H1 (cell line): Measurements from ENCODE around the gene NOS2. TPM values are rescaled to one million over a fixed set of nuclear protein-coding genes. Genes with fewer than 3 reads are reported as not detected.
"Not testable (repeated sequence)": the region's sequence is repeated elsewhere in the genome, so short reads cannot be mapped to it uniquely, and the experiment has no call there.

Source experiments
- CTCF ChIA-PET: fragments of 300-600 bp; sonication (Branson Sonifier 250); formaldehyde crosslinking; loops from one replicate; lab custom pipeline; 2021; ENCODE audit not compliant: partially characterized antibody; lab: Charles Lee
- POLR2A ChIA-PET: fragments of 300-600 bp; sonication (Branson Sonifier 250); formaldehyde crosslinking; loops from one replicate; lab custom pipeline; 2021; ENCODE audit warnings: inconsistent platforms; ENCODE audit not compliant: partially characterized antibody; lab: Charles Lee
- DNase-seq, 2 experiments: peaks; one replicate each; pipeline versions ENCODE4 v3.0.0 to v3.0.0-alpha.2; 2010 to 2022; ENCODE audit warnings: low spot score in 2 of 2, low read depth in 1 of 2, mixed read lengths in 1 of 2
- FAIRE-seq: peaks from 2 replicates; lab custom pipeline; 2011; peaks lifted over from hg19 to GRCh38; lab: Jason Lieb, UNC
- H2AFZ ChIP-seq: 2 replicates; pipeline ENCODE4 v1.8.1; 2012; ENCODE audit warnings: low read length, inconsistent platforms
- H2AK5ac ChIP-seq: 2 replicates; pipeline ENCODE4 v1.6.1; 2013; ENCODE audit warnings: low read depth, low read length
- H2BK120ac ChIP-seq: replicated peaks from 2 replicates; pipeline ENCODE3; 2013; ENCODE audit warnings: low read depth, low read length, inconsistent platforms
- H2BK12ac ChIP-seq: 2 replicates; pipeline ENCODE4 v1.6.1; 2013; ENCODE audit warnings: low read depth, low read length
- H2BK15ac ChIP-seq: 2 replicates; pipeline ENCODE4 v1.6.1; 2013; ENCODE audit warnings: low read length
- H2BK20ac ChIP-seq: 2 replicates; pipeline ENCODE4 v1.6.1; 2013; ENCODE audit warnings: low read length
- H2BK5ac ChIP-seq: 2 replicates; pipeline ENCODE4 v1.6.1; 2013; ENCODE audit warnings: low read depth, low read length
- H3K14ac ChIP-seq: 2 replicates; pipeline ENCODE4 v1.6.1; 2013; ENCODE audit warnings: inconsistent platforms; ENCODE audit not compliant: insufficient read length
- H3K18ac ChIP-seq: 2 replicates; pipeline ENCODE4 v1.6.1; 2013; ENCODE audit warnings: low read length; ENCODE audit errors: extremely low read depth
- H3K23ac ChIP-seq: 2 replicates; pipeline ENCODE4 v1.6.1; 2013; ENCODE audit warnings: inconsistent platforms; ENCODE audit not compliant: insufficient read length
- H3K23me2 ChIP-seq: 2 replicates; pipeline ENCODE4 v1.6.1; 2013; ENCODE audit warnings: low read depth, low read length
- H3K27ac ChIP-seq: 2 replicates; pipeline ENCODE4 v1.6.1; 2011; ENCODE audit warnings: low read depth, low read length, inconsistent platforms
- H3K27me3 ChIP-seq, 4 experiments: replicated peaks in 1 of 4; 1 replicate in 1 of 4; 2 replicates in 3 of 4; pipeline versions ENCODE4 v1.6.1 to v1.8.1; 2011 to 2013; ENCODE audit warnings: low read length in 3 of 4, mild to moderate bottlenecking in 3 of 4, inconsistent platforms in 2 of 4, mixed read lengths in 2 of 4, moderate library complexity in 1 of 4; ENCODE audit not compliant: control insufficient read depth in 3 of 4, insufficient read depth in 3 of 4; ENCODE audit errors: extremely low read depth in 1 of 4
- H3K36me3 ChIP-seq, 4 experiments: 2 replicates each; pipeline versions ENCODE4 v1.6.1 to v1.8.1; 2011 to 2013; ENCODE audit warnings: mild to moderate bottlenecking in 4 of 4, low read length in 3 of 4, moderate library complexity in 2 of 4, control low read depth in 1 of 4, inconsistent platforms in 1 of 4; ENCODE audit not compliant: insufficient read depth in 4 of 4, control insufficient read depth in 2 of 4
- H3K4ac ChIP-seq: replicated peaks from 2 replicates; pipeline ENCODE3; 2013; ENCODE audit warnings: low read length, low read depth, mixed read lengths, inconsistent platforms; ENCODE audit not compliant: insufficient read length
- H3K4me1 ChIP-seq, 4 experiments: replicated peaks in 1 of 4; 1 replicate in 1 of 4; 2 replicates in 3 of 4; pipeline versions ENCODE4 v1.6.1 to v1.8.1; 2011 to 2013; ENCODE audit warnings: low read length in 3 of 4, inconsistent platforms in 2 of 4, mixed read lengths in 1 of 4; ENCODE audit not compliant: insufficient read depth in 4 of 4, control insufficient read depth in 3 of 4
- H3K4me2 ChIP-seq, 2 experiments: 2 replicates each; pipeline versions ENCODE4 v1.6.1 to v1.8.1; 2011 to 2013; ENCODE audit warnings: low read depth in 2 of 2, low read length in 2 of 2, control low read depth in 1 of 2, inconsistent platforms in 1 of 2, mild to moderate bottlenecking in 1 of 2; ENCODE audit not compliant: insufficient read depth in 1 of 2
- H3K4me3 ChIP-seq, 4 experiments: fragments of 200-600, 300-600 bp in 1 of 4; sonication (generic), shearing (Covaris generic), sonication (Bioruptor Twin) in 1 of 4; 2 replicates each; pipeline versions ENCODE4 v1.5.1 to v1.8.1; 2011 to 2016; ENCODE audit warnings: low read length in 4 of 4, low read depth in 3 of 4, control low read depth in 2 of 4, inconsistent platforms in 2 of 4, mild to moderate bottlenecking in 2 of 4, mixed read lengths in 1 of 4, moderate library complexity in 1 of 4; ENCODE audit not compliant: insufficient read depth in 2 of 4; ENCODE audit errors: extremely low read depth in 1 of 4
- H3K56ac ChIP-seq: replicated peaks from 2 replicates; pipeline ENCODE3; 2013; ENCODE audit warnings: low read depth, mild to moderate bottlenecking, mixed read lengths, low read length, inconsistent platforms; ENCODE audit not compliant: insufficient read length
- H3K79me1 ChIP-seq: 2 replicates; pipeline ENCODE4 v1.6.1; 2013; ENCODE audit warnings: low read depth, low read length, control low read depth
- H3K79me2 ChIP-seq, 2 experiments: 2 replicates each; pipeline versions ENCODE4 v1.6.1 to v1.8.1; 2012 to 2013; ENCODE audit warnings: low read length in 2 of 2, mild to moderate bottlenecking in 2 of 2, inconsistent platforms in 1 of 2; ENCODE audit not compliant: insufficient read depth in 2 of 2, control insufficient read depth in 1 of 2
- H3K9ac ChIP-seq, 4 experiments: replicated peaks in 1 of 4; 1 replicate in 1 of 4; 2 replicates in 3 of 4; pipeline versions ENCODE4 v1.6.1 to v1.8.1; 2011 to 2013; ENCODE audit warnings: low read depth in 3 of 4, low read length in 3 of 4, control low read depth in 2 of 4, mild to moderate bottlenecking in 2 of 4, moderate library complexity in 2 of 4, inconsistent platforms in 1 of 4; ENCODE audit errors: extremely low read depth in 1 of 4
- H3K9me3 ChIP-seq, 2 experiments: 2 replicates each; pipeline versions ENCODE4 v1.6.1 to v1.8.1; 2012 to 2013; ENCODE audit warnings: mild to moderate bottlenecking in 2 of 2, moderate library complexity in 2 of 2, control low read depth in 1 of 2, inconsistent platforms in 1 of 2, low read depth in 1 of 2, low read length in 1 of 2, mixed read lengths in 1 of 2; ENCODE audit not compliant: insufficient read depth in 2 of 2
- H4K20me1 ChIP-seq, 2 experiments: replicated peaks in 1 of 2; 2 replicates each; pipeline versions ENCODE3 to v1.8.1; 2011 to 2013; ENCODE audit warnings: inconsistent platforms in 2 of 2, low read length in 2 of 2, mild to moderate bottlenecking in 1 of 2; ENCODE audit not compliant: insufficient read depth in 2 of 2, control insufficient read depth in 1 of 2
- H4K5ac ChIP-seq: 2 replicates; pipeline ENCODE4 v1.6.1; 2013; ENCODE audit warnings: low read length, low read depth, mixed read lengths, inconsistent platforms; ENCODE audit not compliant: insufficient read length
- H4K8ac ChIP-seq: 2 replicates; pipeline ENCODE4 v1.8.0; 2013; ENCODE audit warnings: mild to moderate bottlenecking, moderate library complexity, low read length, inconsistent platforms; ENCODE audit not compliant: insufficient read depth; ENCODE audit errors: extremely low read depth
- H4K91ac ChIP-seq: replicated peaks from 2 replicates; pipeline ENCODE3; 2013; ENCODE audit warnings: low read length, mixed read lengths, inconsistent platforms; ENCODE audit not compliant: insufficient read length
- RNF2 ChIP-seq: fragments of 200-900, 300-1000 bp; sonication (generic); IDR thresholded peaks from 2 replicates; pipeline ENCODE4 v1.7.1; 2016; ENCODE audit warnings: borderline replicate concordance, low read depth, mild to moderate bottlenecking, antibody characterized with exemption, low read length; ENCODE audit not compliant: poor library complexity, severe bottlenecking; ENCODE audit errors: missing control alignments
- WGBS, 2 experiments: shearing (Covaris generic) in 1 of 2; methylation state at CpG; one replicate each; pipeline versions ENCODE4 v1.1.6 to v1.1.7; 2013 to 2015; ENCODE audit warnings: low lambda C conversion rate in 2 of 2, mixed read lengths in 2 of 2, inconsistent platforms in 1 of 2, low coverage in 1 of 2, missing lambda C conversion rate in 1 of 2; ENCODE audit not compliant: insufficient replicate concordance in 2 of 2, insufficient coverage in 1 of 2, insufficient read length in 1 of 2; ENCODE audit errors: extremely low coverage in 1 of 2, missing lambda C conversion rate in 1 of 2; 5-methylcytosine and 5-hydroxymethylcytosine counted together
- polyA plus RNA-seq, 7 experiments: library from polyadenylated mRNA; depleted of rRNA in 3 of 7; stranded (reverse) in 5 of 7; unstranded in 2 of 7; fragments of >200 nt in 5 of 7; fragments of 200-250 nt in 2 of 7; gene quantifications; 1 replicate in 5 of 7; 2 replicates in 1 of 7; 4 replicates in 1 of 7; pipeline versions ENCODE4 v1.2.1 to v1.2.3, GENCODE V29; 2011 to 2013; ENCODE audit warnings: missing spikeins in 2 of 7, mixed read lengths in 2 of 7
- total RNA-seq: library from RNA; stranded (reverse); fragmentation: NEBNext Ultra II Directional; extraction: Animal tissue kit (Norgen Biotek cat#: 25700); gene quantifications from 2 replicates; pipeline ENCODE4 v1.2.1, GENCODE V29; 2021
- TF ChIP-seq, protein P1 (sequence below): IDR thresholded peaks from 2 replicates; pipeline ENCODE4 v1.6.1; 2012; ENCODE audit warnings: low read length, inconsistent platforms

Gene NOS2
- total and polyA plus RNA-seq, 2 of the 8 experiments (the other 6 are each of a cell fraction or from before 2014, with no cell fraction given) = 1.0 to 1.9 TPM

GRCh38 chr17:27741361-27741861 lies 58.9 kb downstream of the NOS2 start (continued):
- TF ChIP-seq, protein P1, sequence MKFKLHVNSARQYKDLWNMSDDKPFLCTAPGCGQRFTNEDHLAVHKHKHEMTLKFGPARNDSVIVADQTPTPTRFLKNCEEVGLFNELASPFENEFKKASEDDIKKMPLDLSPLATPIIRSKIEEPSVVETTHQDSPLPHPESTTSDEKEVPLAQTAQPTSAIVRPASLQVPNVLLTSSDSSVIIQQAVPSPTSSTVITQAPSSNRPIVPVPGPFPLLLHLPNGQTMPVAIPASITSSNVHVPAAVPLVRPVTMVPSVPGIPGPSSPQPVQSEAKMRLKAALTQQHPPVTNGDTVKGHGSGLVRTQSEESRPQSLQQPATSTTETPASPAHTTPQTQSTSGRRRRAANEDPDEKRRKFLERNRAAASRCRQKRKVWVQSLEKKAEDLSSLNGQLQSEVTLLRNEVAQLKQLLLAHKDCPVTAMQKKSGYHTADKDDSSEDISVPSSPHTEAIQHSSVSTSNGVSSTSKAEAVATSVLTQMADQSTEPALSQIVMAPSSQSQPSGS = no peak
- TF ChIP-seq RNF2 = no peak

- H3K4me3 ChIP-seq, H4K5ac ChIP-seq, H2AK5ac ChIP-seq, H4K91ac ChIP-seq, FAIRE-seq, H3K18ac ChIP-seq, H2BK20ac ChIP-seq, H3K4me1 ChIP-seq, H3K23ac ChIP-seq, H2AFZ ChIP-seq, H3K56ac ChIP-seq, H3K9ac ChIP-seq, H3K27ac ChIP-seq, H3K36me3 ChIP-seq, H3K4me2 ChIP-seq, H3K27me3 ChIP-seq, H3K79me1 ChIP-seq, H3K9me3 ChIP-seq, H3K23me2 ChIP-seq, H3K79me2 ChIP-seq, H3K14ac ChIP-seq, H2BK120ac ChIP-seq, POLR2A ChIA-PET, H4K20me1 ChIP-seq, H2BK5ac ChIP-seq, H3K4ac ChIP-seq, H2BK15ac ChIP-seq, H2BK12ac ChIP-seq, H4K8ac ChIP-seq: not testable (repeated sequence)
- WGBS, 2 experiments = 95% methylated on average over 5 of the region's 5 CpGs; no CpG with 5 or more reads in 1 of the 2 experiments
- peak in 1 of 2 experiments; percentile 22 for DNase-seq
- CTCF ChIA-PET = interaction anchor here (1.6 to 9.1 kb wide), 4 partner anchors 14 to 90 kb away, joined by 8 to 66 read pairs (median 10); no protein-coding TSS in a partner anchor
Measured at GRCh38 chr17:27740541-27740940, 59.8 kb downstream of the NOS2 start.
